Kidney glomerular epithelial cell (primary cell): ENCODE data around the gene CAPN9.

Experiments
- DNase-seq: peaks from one replicate; lab custom pipeline; 2025; lab: John Stamatoyannopoulos, UW

CAPN9 gene

DNA sequence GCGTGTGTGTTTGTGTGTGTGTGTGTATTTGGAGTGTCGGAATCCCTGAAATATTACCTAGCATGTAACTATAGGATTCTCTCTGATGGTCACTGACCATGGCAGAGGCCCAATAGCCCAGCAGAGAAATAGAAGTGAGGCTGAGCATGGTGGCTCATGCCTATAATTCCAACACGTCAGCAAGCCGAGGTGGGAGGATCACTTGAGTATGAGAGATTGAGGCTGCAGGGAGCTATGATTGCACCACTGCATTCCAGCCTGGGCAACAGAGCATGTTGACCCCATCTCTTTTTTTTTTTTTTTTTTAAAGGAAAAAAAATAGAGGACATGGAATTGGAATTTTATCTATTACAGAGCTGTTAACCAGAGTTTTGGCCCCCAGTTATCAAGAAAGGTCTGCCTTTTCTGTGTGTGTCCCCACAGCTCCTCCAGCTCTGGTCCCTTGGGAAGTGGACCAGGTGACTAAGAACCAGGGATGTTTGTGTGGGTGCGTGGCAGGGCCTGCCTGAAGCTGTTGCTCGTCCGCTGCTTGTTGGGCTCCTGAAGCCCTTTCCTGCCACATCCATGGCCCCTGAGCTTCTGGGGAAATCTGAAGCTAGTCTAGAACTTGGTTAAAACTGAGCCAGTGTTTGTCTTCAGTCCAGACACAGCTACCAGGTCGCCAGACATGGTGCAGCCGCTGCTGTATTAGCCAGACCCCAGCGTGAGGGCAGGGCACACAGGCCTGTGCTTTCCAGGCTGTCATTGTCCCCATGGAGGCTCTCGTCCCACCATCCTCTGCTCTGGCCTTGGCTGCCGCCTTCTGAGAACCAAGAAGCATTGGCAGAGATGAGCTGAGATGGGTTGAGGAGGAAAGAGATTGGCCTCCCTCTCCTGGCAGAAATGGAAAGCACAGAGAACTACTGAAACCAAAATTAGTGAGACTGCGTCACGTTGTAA is 25.5 kb downstream of the CAPN9 start:
- DNase-seq, result peak; percentile 56

DNA sequence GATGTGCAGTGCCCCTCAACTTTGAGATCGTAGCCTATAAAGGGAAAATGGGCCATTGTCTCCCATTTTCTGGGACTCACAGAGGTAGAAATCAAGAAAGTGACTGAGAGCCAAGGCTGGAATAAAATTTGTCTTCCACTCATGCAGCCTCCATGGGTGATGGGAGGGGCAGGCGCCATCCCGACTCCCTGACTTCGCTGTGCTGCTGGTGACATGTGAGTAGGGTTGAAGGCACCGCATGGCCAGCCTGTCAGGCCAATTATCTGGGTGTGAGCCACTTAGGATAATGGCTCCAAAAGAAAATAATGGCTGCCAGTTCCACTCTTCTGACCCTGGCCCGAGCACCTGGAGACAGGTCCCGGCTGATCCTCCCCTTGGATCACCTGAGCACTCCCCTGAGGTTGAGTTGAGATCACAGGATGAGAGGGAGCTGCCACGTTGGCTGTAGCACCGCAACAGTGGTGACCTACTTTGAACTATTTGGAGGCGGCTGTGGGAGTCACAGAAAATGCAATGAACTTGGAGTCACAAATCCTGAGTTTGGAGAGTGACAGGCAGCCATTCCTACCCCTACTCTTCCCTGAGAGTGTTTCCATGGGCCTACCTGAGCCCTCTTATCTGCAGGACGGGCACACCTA is 26.3 kb downstream of the CAPN9 start:
- no peak for DNase-seq

DNA sequence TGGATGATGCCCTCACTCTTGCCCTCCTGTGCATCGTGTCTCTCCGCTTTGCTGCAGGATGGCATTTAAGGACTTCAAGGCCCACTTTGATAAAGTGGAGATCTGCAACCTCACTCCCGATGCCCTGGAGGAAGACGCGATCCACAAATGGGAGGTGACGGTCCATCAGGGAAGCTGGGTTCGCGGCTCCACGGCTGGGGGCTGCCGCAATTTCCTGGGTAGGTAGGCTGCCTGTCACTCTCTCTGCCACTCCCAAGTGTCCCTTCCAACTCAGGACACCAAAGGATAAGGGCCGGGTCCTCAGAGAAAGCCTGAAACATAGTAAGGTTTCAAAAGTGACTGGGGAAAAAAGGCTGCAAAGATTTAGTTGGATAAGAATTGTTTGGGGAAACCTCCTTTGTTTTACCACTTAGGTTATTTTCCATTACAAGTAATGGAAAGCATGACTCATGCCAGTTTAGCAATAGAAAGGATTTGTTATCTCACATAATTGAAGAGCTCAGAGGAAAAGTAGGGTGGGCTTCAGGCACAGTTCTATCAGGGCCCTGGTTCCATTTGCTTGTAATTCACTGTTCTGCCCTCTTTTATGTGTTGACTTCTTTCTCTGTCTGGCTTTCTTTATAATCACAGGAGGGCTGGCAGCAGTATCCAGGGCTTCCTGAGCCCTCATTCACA is 31.9 kb downstream of the CAPN9 start:
- DNase-seq, result no peak

DNA sequence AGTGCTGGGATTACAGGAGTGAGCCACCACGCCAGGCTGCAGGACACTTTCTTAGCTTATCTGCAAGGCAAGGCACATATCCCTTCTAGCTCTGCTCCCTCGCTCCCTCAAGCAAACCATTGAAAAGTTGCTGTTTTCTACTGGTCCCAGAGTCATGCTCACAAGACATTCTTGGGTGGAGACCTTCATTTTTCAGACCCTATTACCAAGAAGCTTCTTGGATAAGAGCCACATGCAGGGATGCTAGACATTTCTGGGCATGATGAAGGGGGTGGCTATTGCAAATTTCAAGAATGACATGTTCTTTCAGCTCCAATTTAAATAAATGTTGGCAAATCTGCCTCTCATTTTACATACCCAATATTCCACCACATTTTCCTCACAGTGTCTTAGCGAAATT is 33.9 kb downstream of the CAPN9 start:
- no peak for DNase-seq

- DNase-seq, result no peak
These were observed 34.4 kb downstream of the CAPN9 start for GRCh38 chr1:230781594-230781993.

DNA sequence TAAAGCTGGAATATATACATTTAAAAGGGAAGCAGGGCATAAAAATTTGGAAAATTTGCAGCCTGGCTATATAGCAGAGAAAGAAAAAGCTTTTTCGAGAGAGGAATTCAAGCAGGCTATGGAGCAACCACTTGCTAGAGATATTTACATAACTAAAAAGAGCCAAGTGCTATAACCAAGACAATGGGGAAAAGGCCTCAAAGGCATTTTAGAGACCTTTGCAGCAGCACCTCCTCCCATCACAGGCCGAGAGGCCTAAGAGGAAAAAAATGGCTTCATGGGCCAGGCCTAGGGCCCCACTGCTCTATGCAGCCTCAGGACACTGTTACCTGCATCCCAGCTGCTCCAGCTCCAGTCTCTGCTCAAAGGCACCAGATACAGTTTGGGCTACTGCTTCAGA is 37.0 kb downstream of the CAPN9 start:
- no peak for DNase-seq

GRCh38 chr1:230785636-230786384 is 38.6 kb downstream of the CAPN9 start:
- DNase-seq, result no peak

DNA sequence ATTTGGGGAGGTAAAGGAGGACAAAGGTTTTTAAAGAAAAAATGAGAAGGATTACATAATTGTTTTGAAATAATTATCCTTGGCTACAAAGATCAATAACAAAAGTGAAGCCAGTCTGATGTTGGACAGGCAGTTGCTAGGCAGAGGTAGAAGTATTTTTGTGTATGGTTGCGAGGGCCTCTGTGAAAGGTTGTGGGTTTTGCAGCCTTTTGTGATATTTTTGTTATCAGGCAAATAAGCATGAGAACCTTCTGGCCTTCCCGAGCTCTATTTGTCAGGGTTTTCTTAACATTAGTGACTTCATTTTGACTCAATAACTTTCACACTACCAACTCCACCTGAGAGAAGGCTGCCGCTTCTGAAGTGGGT is 39.2 kb downstream of the CAPN9 start:
- no peak for DNase-seq

DNA sequence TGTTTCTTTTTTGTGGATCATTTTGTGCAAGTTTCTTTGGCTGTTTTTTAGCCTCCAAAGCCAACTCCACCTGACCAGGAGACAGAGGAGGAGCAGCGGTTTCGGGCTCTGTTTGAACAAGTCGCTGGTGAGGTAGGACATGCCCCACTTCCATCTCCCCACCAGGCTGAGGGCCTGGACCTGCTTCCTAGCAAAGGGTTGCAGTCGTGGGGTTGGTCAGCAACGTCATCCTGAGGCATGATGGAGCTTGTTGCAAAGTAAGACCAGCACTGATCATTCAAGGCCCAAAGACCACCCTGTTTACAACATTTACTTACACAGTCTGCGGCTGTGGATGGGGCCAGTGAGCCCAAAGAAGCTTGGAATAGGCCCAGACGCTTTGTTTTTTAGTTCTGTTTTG is 40.3 kb downstream of the CAPN9 start:
- no peak for DNase-seq

- no peak for DNase-seq
These were observed 41.5 kb downstream of the CAPN9 start for GRCh38 chr1:230788561-230789275.

DNA sequence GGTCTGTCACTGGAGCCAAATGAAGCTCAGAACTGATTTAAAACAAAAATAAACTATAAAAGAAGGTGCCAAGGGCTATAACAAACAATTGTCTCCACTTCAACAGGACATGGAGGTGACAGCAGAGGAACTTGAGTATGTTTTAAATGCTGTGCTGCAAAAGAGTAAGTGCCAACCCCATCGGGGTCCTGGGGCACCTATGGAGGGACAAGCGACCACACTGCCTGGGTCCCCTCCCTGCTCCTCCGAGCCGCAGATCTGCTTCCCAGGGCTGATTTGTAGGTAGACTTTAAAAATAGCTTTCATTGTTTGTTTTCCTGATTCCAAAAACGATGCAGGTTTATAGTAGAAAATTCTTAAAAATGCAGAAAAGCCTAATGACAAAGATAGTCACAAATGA is 42.8 kb downstream of the CAPN9 start:
- no peak for DNase-seq

DNA sequence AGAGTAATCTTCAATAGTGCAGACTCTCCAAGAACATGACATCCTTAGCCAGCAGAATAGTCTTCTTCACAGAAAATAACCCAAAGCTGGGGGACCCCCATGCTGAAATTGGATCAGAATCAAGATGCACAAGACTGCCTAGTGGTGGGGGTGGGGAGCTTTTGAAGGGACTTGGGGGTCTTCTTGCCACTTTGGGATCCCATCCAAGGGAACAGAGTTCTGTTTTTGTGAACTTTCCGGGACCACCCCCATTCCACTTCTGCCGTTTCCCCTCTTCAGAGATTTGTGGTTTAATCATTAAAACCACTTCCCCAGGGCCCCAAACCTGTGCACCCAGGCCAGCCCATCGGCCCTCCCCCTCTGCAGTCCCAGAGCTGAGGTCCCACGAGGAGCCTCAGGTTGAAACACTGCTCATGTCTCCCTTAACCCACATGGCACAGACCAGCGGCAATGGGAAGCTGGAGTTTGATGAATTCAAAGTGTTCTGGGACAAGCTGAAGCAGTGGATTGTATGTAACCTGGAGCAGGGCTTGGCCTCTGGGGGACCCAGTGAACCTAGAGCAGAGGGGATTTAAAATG is 44.9 kb downstream of the CAPN9 start:
- DNase-seq, result no peak

- DNase-seq, result no peak
These were observed 45.7 kb downstream of the CAPN9 start for GRCh38 chr1:230792691-230793462.

DNA sequence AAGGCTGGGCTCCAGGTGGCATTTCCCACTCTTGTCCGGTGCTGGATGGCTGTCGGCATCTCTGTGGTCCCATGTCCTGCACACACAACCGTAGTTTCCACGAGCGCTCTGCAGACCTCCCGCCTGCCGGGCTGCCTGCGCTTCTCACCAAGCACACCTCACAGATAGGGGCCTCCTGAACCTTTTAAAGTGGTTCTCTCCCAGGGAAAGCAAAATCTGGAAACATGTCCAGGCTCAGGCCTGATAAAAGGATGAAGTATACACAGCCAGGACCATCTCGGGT is 46.2 kb downstream of the CAPN9 start:
- DNase-seq, result no peak

- DNase-seq, result no peak
These were observed 47.2 kb downstream of the CAPN9 start for GRCh38 chr1:230794431-230794830.

DNA sequence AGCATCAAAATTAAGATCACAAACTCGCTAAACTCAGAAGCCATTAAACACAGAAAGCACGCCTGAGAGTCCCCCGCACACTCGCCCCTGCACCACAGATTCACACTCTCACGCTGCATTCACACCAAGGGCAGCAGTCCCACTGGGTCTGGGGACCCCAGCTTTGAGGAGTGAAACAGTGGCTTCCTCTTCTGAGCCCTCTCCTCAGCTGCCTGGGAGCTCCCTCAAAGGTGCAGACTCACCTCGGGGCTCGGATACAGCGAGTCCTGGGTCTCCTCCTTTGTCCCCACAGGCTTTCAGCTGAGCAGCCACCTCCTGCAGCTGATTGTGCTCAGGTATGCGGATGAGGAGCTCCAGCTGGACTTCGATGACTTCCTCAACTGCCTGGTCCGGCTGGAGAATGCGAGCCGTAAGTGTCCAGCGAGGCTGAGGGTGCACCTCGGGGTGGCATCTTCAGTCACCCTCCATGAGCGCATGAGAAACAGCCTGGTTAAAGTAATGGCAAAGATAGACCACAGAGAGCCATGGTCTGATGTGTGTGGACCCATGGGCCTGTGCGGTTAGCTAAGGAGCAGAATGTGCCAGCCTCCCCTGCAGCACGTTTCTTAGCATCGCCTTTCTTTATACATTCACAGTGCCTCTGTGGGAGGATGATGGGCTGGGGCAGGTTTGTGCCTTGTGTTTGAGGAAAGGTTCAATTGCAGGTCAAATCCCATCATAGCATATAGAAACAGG is 47.9 kb downstream of the CAPN9 start:
- DNase-seq, result no peak

DNA sequence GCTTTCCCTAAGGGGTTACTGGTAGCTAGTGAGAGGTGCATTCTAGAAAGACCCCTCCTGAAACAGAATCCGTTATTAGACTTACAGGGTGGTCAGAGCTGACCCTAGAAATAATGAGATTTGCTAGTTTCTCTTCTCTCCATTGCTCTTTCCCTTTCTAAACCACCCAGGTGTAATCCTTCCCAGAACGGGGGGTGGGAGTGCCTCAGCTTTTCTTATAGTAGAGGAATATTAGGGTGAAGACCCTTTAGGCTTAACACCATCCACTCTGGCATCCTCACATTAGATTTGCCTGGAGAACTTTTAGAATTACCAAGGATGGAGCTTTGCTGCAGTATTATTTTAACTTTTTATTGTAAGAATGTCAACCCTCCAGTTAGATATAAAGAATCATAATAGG is 49.4 kb downstream of the CAPN9 start:
- DNase-seq, result no peak

GRCh38 chr1:230797376-230797920 is 50.3 kb downstream of the CAPN9 start:
- no peak for DNase-seq

- peak; percentile 66 for DNase-seq
These were observed 50.8 kb downstream of the CAPN9 start for GRCh38 chr1:230797942-230798365.

GRCh38 chr1:230798491-230798890 is 51.3 kb downstream of the CAPN9 start:
- DNase-seq, result no peak
